ENCODE measurements around the gene SPPL3. TPM values are rescaled to one million over a fixed set of nuclear protein-coding genes. Genes with fewer than 3 reads are reported as not detected.

The SPPL3 gene
- total RNA-seq, 1 donor from 2014 or later: 51.3 TPM

DNA sequence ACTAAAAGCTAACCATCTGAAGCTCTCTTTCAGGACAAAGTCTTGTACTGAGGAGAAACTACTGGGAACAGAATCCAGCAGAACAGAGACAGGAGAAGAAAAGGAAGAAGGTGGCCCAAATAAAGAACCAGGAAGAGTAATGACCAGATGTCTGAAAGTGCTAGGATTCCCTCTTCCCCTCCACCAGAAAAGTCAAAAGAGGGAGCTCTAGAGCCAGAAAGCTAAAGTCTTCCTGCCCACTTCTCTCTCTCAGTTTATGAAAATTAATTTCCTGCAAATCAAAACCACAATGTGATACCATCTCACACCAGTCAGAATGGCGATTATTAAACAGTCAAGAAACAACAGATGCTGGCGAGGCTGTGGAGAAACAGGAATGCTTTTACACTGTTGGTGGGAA is 47.2 kb downstream of the SPPL3 start:
- TF ChIP-seq, protein P1, sequence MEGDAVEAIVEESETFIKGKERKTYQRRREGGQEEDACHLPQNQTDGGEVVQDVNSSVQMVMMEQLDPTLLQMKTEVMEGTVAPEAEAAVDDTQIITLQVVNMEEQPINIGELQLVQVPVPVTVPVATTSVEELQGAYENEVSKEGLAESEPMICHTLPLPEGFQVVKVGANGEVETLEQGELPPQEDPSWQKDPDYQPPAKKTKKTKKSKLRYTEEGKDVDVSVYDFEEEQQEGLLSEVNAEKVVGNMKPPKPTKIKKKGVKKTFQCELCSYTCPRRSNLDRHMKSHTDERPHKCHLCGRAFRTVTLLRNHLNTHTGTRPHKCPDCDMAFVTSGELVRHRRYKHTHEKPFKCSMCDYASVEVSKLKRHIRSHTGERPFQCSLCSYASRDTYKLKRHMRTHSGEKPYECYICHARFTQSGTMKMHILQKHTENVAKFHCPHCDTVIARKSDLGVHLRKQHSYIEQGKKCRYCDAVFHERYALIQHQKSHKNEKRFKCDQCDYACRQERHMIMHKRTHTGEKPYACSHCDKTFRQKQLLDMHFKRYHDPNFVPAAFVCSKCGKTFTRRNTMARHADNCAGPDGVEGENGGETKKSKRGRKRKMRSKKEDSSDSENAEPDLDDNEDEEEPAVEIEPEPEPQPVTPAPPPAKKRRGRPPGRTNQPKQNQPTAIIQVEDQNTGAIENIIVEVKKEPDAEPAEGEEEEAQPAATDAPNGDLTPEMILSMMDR (IDR thresholded peaks at IDR 0.05): peak; percentile 55
- peaks cover 8% of the 10 kb centered on the region for H3K36me3 Mint-ChIP-seq (ENCODE audit: low read depth)
- peaks cover 12% of the 10 kb centered on the region for H3K9me3 Mint-ChIP-seq (ENCODE audit: low read depth)
- H3K27ac Mint-ChIP-seq (ENCODE audit: unreplicated experiment): no peak overlapping the region
- H3K27me3 Mint-ChIP-seq (ENCODE audit: low read depth): no peaks in the 10 kb centered on the region
- H3K4me1 Mint-ChIP-seq (ENCODE audit: low read depth): peaks cover 29% of the 10 kb centered on the region
- no peak for DNase-seq (ENCODE audit: low spot score)
- no peak overlapping the region for H3K4me3 Mint-ChIP-seq (ENCODE audit: unreplicated experiment)

DNA sequence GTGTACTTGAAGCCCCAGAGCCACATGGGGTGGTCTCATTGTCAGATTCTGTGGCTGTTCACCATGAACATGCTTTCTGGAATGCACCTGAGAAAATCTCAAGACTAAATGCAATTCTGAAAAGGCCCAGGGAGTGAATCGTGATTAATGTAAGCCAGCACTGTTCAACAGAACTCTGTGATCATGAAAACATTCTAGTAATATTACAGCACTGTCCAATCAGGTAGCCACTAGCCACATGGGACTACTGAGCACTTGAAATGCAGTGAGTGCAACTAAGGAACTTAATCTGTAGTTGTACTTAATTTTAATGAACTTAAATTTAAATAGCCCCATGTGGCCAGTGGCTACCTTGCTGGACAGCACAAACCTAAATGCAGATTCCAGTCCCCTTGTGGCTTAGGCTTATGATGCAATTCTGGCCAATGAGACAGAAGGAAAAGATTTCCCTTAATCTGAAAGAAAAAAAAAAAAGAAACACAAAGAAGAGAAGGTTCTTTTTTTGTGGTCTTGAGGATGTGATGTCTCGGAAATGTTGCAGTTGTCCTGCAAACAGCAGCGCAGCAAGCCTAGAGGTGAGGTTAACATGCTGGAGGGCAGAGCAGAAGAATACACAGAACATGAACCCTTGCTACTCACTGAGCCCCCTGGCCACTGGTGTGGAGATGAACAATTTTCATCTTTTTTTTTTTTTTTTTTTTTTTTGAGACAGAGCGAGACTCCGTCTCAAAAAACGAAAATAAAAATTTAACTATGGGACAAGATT is 48.2 kb downstream of the SPPL3 start:
- Mint-ChIP-seq H3K27me3 (ENCODE audit: low read depth) (no peaks in the 10 kb centered on the region), H3K4me1 (ENCODE audit: low read depth) (peaks cover 24% of the 10 kb centered on the region), H3K27ac (ENCODE audit: unreplicated experiment) (peak overlapping the region; percentile 36), H3K4me3 (ENCODE audit: unreplicated experiment) (no peak overlapping the region), H3K36me3 (ENCODE audit: low read depth) (peaks cover 8% of the 10 kb centered on the region), H3K9me3 (ENCODE audit: low read depth) (peaks cover 12% of the 10 kb centered on the region)
- DNase-seq (ENCODE audit: low spot score): no peak
- TF ChIP-seq, protein P1 (IDR thresholded peaks at IDR 0.05): no peak

DNA sequence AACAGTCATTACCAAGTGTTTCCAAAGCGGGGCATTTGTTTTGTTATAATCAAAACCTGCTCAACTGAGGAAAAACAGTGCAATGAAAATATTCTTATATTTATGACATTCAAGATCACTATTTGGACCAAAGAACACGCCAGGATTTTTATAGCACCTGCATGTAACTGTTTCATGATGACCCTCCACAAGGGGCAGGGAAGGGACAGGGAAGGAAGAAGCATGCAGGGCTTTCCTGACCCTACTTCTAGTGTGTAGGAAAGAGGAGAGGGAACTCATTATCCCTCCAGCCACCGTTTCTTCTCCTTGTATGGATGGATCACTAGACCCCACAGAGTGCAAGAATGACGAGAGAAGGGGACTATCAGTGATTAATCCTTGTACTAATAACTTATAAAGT is 49.4 kb downstream of the SPPL3 start:
- DNase-seq (ENCODE audit: low spot score): no peak
- H3K4me1 Mint-ChIP-seq (ENCODE audit: low read depth): peaks cover 36% of the 10 kb centered on the region
- peaks cover 8% of the 10 kb centered on the region for H3K36me3 Mint-ChIP-seq (ENCODE audit: low read depth)
- H3K27me3 Mint-ChIP-seq (ENCODE audit: low read depth): no peaks in the 10 kb centered on the region
- peak overlapping the region; percentile 2 for H3K27ac Mint-ChIP-seq (ENCODE audit: unreplicated experiment)
- TF ChIP-seq, protein P1 (IDR thresholded peaks at IDR 0.05): no peak
- H3K9me3 Mint-ChIP-seq (ENCODE audit: low read depth): peaks cover 12% of the 10 kb centered on the region
- H3K4me3 Mint-ChIP-seq (ENCODE audit: unreplicated experiment): no peak overlapping the region

DNA sequence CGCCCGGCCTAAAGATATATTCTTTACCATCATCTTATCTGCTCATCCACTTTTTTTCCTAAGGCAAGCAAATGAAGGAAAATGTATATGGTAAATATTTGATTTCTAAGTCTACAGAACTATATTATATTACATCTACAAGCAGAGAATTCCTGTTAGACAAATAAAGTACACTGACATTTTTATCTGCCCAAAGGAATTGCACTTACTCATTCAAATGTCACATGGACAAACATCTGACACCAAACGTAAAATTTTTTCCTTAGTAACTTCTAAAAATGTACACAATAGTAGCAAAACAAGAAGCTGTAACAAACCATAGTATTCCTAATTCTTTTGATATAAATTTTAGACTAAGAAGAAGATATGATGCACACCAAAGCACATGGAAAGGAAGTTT is 51.0 kb downstream of the SPPL3 start:
- Mint-ChIP-seq H3K4me1 (ENCODE audit: low read depth) (peaks cover 48% of the 10 kb centered on the region), H3K9me3 (ENCODE audit: low read depth) (peaks cover under 1% of the 10 kb centered on the region), H3K36me3 (ENCODE audit: low read depth) (peaks cover 2% of the 10 kb centered on the region), H3K4me3 (ENCODE audit: unreplicated experiment) (no peak overlapping the region), H3K27me3 (ENCODE audit: low read depth) (no peaks in the 10 kb centered on the region), H3K27ac (ENCODE audit: unreplicated experiment) (peak overlapping the region; percentile 66)
- TF ChIP-seq, protein P1 (IDR thresholded peaks at IDR 0.05): no peak
- DNase-seq (ENCODE audit: low spot score): no peak

DNA sequence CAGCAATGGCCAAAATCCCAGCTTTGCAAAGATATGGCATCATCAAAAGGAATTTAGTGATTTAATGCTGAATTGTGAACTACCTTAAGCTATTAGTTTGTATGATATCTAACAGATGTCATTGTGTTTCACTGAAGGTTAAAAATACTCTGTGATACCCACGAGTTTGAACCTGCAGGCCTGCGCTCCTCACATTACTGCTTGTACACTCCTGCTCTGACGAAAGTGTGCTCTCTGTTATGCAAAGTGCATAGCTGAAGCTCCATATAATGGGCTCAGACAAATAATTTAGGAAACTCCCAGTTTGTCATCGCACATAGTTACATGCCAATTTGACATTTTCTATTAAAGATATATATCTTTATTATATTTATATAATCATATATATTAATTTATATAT is 52.2 kb downstream of the SPPL3 start:
- Mint-ChIP-seq H3K27me3 (ENCODE audit: low read depth) (no peaks in the 10 kb centered on the region), H3K4me3 (ENCODE audit: unreplicated experiment) (no peak overlapping the region), H3K27ac (ENCODE audit: unreplicated experiment) (no peak overlapping the region), H3K4me1 (ENCODE audit: low read depth) (peaks cover 56% of the 10 kb centered on the region), H3K9me3 (ENCODE audit: low read depth) (no peaks in the 10 kb centered on the region), H3K36me3 (ENCODE audit: low read depth) (no peaks in the 10 kb centered on the region)
- DNase-seq (ENCODE audit: low spot score): no peak
- TF ChIP-seq, protein P1 (IDR thresholded peaks at IDR 0.05): no peak
